WERI-Rb-1 (cell line): ENCODE data around the gene RNF182.

Experiments used
- DNase-seq: peaks from one replicate; pipeline ENCODE4 v3.0.0-alpha.2; 2020
- H3K27ac ChIP-seq: fragments of 250-450 bp; sonication (Bioruptor Pico); 2 replicates; pipeline ENCODE4 v1.5.1; 2020; ENCODE audit warnings: mild to moderate bottlenecking, moderate library complexity
- H3K27me3 ChIP-seq: fragments of 250-450 bp; sonication (Bioruptor Pico); 2 replicates; pipeline ENCODE4 v1.5.1; 2021; ENCODE audit warnings: mild to moderate bottlenecking, low read depth, moderate library complexity; ENCODE audit not compliant: insufficient read depth, severe bottlenecking
- H3K36me3 ChIP-seq: fragments of 250-450 bp; sonication (Bioruptor Pico); 2 replicates; pipeline ENCODE4 v1.5.1; 2020; ENCODE audit warnings: mild to moderate bottlenecking, moderate library complexity
- H3K4me3 ChIP-seq: 2 replicates; pipeline ENCODE4 v1.5.1; 2011; ENCODE audit warnings: low read depth, mild to moderate bottlenecking, control low read depth, low read length
- H3K9me3 ChIP-seq: fragments of 250-450 bp; sonication (Bioruptor Pico); 2 replicates; pipeline ENCODE4 v1.5.1; 2021; ENCODE audit warnings: mild to moderate bottlenecking, moderate library complexity; ENCODE audit not compliant: severe bottlenecking
- TF ChIP-seq, protein P1 (sequence below): IDR thresholded peaks from 2 replicates; pipeline ENCODE4 v1.5.1; 2011; ENCODE audit warnings: low read depth, mild to moderate bottlenecking, control low read depth, inconsistent platforms, low read length

RNF182 gene

DNA sequence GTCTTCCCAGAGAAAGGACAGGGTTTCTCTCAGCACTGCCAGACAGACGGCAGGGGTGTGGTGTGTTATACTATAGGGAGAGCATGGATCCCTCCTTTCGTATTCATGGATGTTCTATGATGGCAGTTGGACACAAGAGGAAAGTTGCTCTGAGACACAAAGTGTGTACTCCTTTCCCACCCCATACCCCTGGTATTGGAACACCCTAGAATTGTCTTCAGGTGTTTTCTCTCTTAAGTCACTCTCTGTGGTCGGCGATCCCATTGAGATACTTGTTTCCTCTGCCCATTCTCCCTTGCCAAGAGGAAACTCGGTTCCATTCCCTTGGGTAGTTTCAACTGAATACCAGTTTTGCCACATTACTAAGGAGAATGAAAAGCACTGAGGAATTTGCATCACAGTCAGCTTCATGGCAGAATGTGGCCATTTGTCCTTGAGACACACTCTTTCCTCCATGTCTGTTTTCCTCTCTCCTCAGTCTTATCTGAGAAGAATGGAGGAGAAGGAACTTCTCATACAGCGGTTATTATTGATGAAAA is 53.4 kb downstream of the RNF182 start:
- Histone ChIP-seq H3K4me3 (no peak overlapping the region), H3K27ac (no peak overlapping the region), H3K27me3 (no peaks in the 10 kb centered on the region), H3K36me3 (no peaks in the 10 kb centered on the region; the same call in none of the 2 replicates), H3K9me3 (peaks cover 5% of the 10 kb centered on the region)
- TF ChIP-seq, protein P1, sequence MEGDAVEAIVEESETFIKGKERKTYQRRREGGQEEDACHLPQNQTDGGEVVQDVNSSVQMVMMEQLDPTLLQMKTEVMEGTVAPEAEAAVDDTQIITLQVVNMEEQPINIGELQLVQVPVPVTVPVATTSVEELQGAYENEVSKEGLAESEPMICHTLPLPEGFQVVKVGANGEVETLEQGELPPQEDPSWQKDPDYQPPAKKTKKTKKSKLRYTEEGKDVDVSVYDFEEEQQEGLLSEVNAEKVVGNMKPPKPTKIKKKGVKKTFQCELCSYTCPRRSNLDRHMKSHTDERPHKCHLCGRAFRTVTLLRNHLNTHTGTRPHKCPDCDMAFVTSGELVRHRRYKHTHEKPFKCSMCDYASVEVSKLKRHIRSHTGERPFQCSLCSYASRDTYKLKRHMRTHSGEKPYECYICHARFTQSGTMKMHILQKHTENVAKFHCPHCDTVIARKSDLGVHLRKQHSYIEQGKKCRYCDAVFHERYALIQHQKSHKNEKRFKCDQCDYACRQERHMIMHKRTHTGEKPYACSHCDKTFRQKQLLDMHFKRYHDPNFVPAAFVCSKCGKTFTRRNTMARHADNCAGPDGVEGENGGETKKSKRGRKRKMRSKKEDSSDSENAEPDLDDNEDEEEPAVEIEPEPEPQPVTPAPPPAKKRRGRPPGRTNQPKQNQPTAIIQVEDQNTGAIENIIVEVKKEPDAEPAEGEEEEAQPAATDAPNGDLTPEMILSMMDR: no peak
- DNase-seq: no peak

DNA sequence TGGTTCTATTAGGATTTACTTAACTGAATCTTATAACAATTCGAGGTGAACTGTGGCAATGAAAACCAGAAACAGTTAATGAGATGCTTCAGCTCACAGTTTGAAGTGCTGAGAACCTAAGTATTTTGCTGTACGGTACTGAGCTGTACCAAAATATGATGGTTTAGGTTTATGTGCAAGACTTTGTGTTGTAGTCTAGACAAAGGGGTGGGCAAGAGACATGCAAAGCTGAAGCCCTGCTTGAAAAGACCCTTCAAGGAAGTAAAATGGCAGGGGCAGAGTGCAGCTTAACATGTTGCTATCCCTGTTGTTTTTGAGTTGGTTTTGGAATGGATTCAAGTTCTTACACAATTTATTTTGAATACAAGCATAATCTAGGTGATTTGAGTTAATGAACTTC is 54.0 kb downstream of the RNF182 start:
- Histone ChIP-seq H3K36me3 (no peaks in the 10 kb centered on the region; the same call in none of the 2 replicates), H3K9me3 (no peaks in the 10 kb centered on the region), H3K27ac (no peak overlapping the region), H3K27me3 (no peaks in the 10 kb centered on the region), H3K4me3 (no peak overlapping the region)
- no peak for DNase-seq
- TF ChIP-seq, protein P1: no peak

DNA sequence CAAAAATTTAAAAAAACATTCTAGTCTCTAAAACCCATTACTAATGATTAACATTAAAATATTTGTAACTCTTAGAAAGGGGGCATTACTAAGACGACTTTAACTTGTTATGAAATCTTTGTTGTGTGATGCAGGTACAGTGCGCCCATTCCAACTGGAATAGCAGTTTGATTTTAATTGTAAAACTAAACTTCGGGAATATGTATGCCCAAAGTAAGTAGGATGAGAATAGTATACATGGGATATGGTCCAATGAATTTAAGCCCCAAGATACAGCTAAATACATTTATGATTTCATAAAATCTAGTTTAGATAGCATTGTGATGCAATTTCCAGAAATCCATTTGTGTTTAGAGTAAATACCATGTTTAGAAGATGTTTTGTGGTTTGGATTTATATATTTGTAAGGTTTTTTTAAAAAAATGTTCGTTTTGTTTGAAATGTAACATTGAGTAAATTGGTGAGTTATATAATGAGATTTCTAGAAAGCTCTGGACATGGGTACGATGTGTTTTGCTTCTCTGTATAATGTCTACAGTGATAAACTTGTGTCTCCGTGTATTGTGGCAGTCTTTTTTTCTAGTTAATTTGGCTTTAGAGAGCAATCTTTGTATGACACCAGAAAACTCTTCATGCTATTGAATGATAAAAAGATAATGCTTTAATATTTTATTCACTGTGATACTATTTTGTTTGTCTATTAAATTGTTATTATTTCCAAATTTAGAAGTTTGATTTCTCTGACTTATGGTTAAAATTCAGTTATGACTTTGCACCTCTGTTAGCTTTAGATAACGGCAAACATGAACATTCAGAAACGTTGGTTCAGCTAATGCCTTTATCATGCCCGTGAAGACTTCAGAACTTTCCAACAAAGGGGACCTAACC is 54.8 kb downstream of the RNF182 start:
- Histone ChIP-seq H3K4me3 (no peak overlapping the region), H3K9me3 (no peaks in the 10 kb centered on the region), H3K27me3 (no peaks in the 10 kb centered on the region), H3K36me3 (no peaks in the 10 kb centered on the region; the same call in none of the 2 replicates), H3K27ac (no peak overlapping the region)
- DNase-seq: no peak
- TF ChIP-seq, protein P1: no peak

DNA sequence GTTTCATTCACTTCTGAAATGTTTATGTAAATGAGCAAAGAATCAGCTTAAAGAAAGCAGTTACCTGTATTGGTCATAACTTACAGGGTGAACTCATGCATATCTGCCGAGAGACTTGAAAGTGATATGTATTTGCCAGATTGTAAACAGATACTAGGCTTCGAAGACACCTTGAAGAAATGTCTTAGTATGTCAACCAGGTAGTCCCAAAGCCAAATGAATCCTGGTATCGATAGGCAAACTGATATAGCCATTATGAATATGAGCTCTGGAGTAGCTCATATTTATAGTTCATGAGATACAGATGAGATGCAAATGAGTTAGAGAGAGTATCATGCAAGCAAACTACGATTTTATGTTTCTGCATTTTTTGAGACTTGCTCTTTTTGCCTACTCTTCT is 55.8 kb downstream of the RNF182 start:
- TF ChIP-seq, protein P1: no peak
- H3K27ac ChIP-seq: no peak overlapping the region
- no peaks in the 10 kb centered on the region for H3K9me3 ChIP-seq
- H3K36me3 ChIP-seq: no peaks in the 10 kb centered on the region; the same call in none of the 2 replicates
- no peak for DNase-seq
- H3K27me3 ChIP-seq: no peaks in the 10 kb centered on the region
- H3K4me3 ChIP-seq: no peak overlapping the region

DNA sequence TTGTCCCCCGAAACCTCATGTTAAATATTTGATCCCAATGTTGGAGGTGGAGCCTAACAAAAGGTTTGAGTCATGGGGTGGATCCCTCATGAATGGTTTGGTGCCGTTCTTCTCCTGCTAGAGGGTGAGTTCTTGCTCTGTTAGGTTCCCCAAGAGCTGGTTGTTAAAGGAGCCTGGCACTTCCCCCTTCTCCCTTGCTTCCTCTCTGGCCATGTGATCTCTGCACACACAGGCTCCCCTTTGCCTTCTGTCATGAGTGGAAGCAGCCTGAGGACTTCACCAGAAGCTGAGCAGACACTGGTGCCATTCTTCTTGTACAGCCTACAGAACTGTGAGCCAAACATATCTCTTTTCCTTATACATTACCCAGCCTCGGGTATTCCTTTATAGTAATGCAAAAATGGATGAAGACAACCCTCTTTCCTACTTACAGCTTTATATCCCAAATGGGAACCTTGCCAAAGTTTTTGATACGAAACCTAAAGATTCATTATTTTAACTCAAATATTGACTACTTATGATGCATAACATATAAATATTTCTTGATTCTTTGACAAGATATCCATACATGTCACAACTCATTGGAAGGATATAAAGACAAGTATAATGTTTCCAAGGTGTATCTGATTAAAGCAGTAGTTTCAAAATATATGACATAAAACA is 61.0 kb downstream of the RNF182 start:
- DNase-seq: no peak
- no peaks in the 10 kb centered on the region for H3K9me3 ChIP-seq
- H3K36me3 ChIP-seq: no peaks in the 10 kb centered on the region
- H3K27me3 ChIP-seq: no peaks in the 10 kb centered on the region
- H3K27ac ChIP-seq: no peak overlapping the region
- TF ChIP-seq, protein P1: no peak
- H3K4me3 ChIP-seq: no peak overlapping the region
